GM12801 (cell line): ENCODE measurements around the gene SH3BGR.

Experiments
- CTCF ChIP-seq: IDR thresholded peaks from one replicate; pipeline ENCODE4 v1.5.1; 2011; ENCODE audit warnings: control low read depth; ENCODE audit not compliant: insufficient read length; ENCODE audit errors: extremely low read depth

SH3BGR gene

DNA sequence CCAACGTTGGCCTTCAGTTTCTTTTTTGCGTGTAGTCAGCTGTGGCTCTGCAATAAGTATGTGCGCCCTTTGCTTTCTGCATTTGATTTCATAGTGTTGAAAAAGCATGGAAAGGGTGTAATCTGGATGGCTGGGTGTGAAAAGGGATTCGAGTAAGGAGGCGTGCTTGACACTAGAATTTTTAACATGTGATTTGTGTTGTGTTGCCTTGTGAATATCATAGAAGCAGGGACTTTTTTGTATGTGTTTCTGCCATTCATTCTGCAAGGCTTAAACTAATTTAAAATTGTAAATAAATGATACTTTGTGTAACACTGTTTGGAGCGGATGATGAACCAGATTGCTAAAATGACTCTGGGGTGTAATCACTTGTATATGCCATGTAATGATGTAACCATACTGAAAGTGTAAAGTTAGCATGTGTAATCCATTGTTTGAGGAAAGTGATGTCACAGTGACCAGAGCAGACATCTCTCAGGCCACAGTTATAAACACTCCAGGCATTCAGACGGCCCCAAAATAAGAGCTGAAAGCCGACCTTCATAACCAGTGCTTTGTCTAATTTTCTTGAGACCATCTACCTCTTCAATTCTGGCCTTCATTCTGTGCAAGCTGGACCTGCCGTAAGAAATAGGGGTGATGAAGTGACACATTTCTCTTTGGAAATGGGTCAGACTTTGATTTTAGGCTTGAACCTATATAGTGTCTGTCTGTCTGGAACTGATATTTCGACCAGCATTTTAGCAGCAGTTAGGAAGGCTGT, 618 bp downstream of the SH3BGR start:
- TF ChIP-seq CTCF = no peak

DNA sequence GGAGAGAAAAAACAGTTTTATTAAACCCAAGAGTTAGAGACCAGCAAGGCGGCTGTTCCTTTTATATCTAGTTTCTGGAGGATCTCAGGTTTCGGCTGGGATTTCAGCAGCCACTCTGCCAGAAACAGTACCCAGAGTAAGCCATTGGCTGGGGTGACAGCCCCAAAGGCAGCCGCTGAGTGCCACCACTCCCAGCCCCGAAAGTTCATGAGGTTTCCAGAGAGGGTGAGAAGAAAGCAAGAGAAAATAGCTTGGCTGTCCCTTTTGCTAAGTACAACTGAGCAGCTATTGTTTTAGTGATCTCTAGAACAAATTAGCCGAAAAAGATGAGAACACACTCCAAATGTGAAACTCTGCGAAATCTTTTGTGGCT, 1.2 kb downstream of the SH3BGR start:
- TF ChIP-seq CTCF = no peak

- TF ChIP-seq CTCF = no peak
Observed at GRCh38 chr21:39453571-39454179, 1.9 kb downstream of the SH3BGR start.

GRCh38 chr21:39454949-39455668, 3.3 kb downstream of the SH3BGR start:
- no peak for TF ChIP-seq CTCF

DNA sequence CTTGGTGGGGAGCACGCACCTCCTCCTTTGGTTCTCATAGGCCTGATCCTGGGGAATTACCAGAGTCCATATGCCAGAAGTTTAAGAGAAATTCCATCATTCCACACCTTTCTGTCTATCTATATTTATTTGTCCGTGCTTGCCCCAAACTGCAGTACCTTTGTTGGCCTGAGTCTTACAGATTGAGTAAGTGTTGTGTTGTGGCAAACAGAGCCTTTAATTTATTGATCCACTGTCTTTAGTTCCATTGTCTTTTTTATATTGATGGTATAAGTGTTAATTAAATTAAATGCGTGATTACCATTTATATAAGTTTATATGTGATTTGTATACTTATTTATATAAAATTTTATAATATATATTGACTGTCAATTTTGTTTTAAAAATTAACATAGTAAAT, 4.9 kb downstream of the SH3BGR start:
- no peak for TF ChIP-seq CTCF

GRCh38 chr21:39461419-39461818, 9.6 kb downstream of the SH3BGR start:
- TF ChIP-seq CTCF = no peak

DNA sequence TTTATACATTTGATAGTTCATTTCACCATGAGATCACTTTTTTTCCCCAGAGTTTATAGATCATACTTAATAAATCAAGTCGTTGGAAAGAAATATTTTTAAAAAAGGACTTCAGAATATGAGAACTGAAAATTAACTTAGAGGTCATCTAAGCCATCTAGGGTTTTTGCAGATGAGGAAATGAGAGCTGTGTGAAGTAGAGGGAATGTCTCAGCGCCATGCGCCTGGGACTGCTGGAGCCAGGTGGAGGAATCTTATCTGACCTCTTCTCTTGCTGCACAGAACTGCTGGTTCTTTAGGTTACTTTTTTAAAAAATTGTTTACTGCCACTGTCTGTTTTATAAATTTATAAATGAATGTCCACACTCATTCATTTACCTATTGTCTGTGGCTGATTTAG, 11.5 kb downstream of the SH3BGR start:
- no peak for TF ChIP-seq CTCF
